ENCODE measurements around the gene MCL1. TPM values are rescaled to one million over a fixed set of nuclear protein-coding genes. Genes with fewer than 3 reads are reported as not detected.

MCL1 gene
- total and polyA plus RNA-seq, 2 of the 13 experiments (the other 11 are each of a cell fraction or from before 2014, with no cell fraction given) = 69.5 to 125 TPM

- TF ChIP-seq SALL1 (CRISPR knock-in tag; IDR thresholded peaks at IDR 0.05) = no peak
- TF ChIP-seq THYN1 (CRISPR knock-in tag; IDR thresholded peaks at IDR 0.05; ENCODE audit: borderline replicate concordance, low read depth) = no peak
- TF ChIP-seq RERE (CRISPR knock-in tag; IDR thresholded peaks at IDR 0.05; ENCODE audit: low read depth) = 0 out of 2 replicates have a peak, but pooled peaks have one; percentile 61
- TF ChIP-seq BHLHE40 (IDR thresholded peaks at IDR 0.05; ENCODE audit: low read length) = peak; percentile 48; the same call in 1 of the 2 replicates
- TF ChIP-seq RFXANK (CRISPR knock-in tag; IDR thresholded peaks at IDR 0.05) = peak; percentile 99
- TF ChIP-seq STAG1 (CRISPR knock-in tag; IDR thresholded peaks at IDR 0.05) = no peak; the same call in 1 of the 2 replicates
- TF ChIP-seq ZNF704 (CRISPR knock-in tag; IDR thresholded peaks at IDR 0.05; ENCODE audit: borderline replicate concordance) = no peak
- peak; percentile 85; the same call in 1 of the 2 replicates for TF ChIP-seq FIP1L1 (IDR thresholded peaks at IDR 0.05; ENCODE audit: borderline replicate concordance, insufficient read depth, low read depth, low read length)
- no peak for TF ChIP-seq ZNF530 (CRISPR knock-in tag; IDR thresholded peaks at IDR 0.05; ENCODE audit: low read depth)
- TF ChIP-seq ZNF766 (CRISPR knock-in tag; IDR thresholded peaks at IDR 0.05; ENCODE audit: borderline replicate concordance) = no peak
- no peak for TF ChIP-seq PTBP1 (IDR thresholded peaks at IDR 0.05; ENCODE audit: low read depth, low read length, poor library complexity, severe bottlenecking)
- no peak for TF ChIP-seq LRRFIP1 (CRISPR knock-in tag; conservative IDR thresholded peaks at IDR 0.05)
- TF ChIP-seq SUZ12 (IDR thresholded peaks at IDR 0.05; ENCODE audit: low read depth, low read length) = no peak
- no peak for TF ChIP-seq BRF2 (CRISPR knock-in tag; IDR thresholded peaks at IDR 0.05)
- no peak for TF ChIP-seq PRPF4 (IDR thresholded peaks at IDR 0.05; ENCODE audit: low read depth, low read length, poor library complexity, severe bottlenecking)
- TF ChIP-seq ZFP41 (CRISPR knock-in tag; IDR thresholded peaks at IDR 0.05; ENCODE audit: borderline replicate concordance) = no peak
- peak; percentile 47; the same call in 1 of the 2 replicates for TF ChIP-seq ZNF317 (CRISPR knock-in tag; IDR thresholded peaks at IDR 0.05)
- TF ChIP-seq POLR2A (IDR thresholded peaks at IDR 0.05; ENCODE audit: insufficient read depth in 1 of 2, low read depth in 2 of 2, low read length in 2 of 2) = peak; percentile 46 to 65; a peak in 2 of 4 replicates
Measured at GRCh38 chr1:150561974-150562445, 17.4 kb downstream of the MCL1 start (continued).
